ENCODE data around the gene LRMDA. TPM values are rescaled to one million over a fixed set of nuclear protein-coding genes. Genes with fewer than 3 reads are reported as not detected.

The LRMDA gene
- total RNA-seq, 1 donor from 2014 or later = 1.8 TPM

DNA sequence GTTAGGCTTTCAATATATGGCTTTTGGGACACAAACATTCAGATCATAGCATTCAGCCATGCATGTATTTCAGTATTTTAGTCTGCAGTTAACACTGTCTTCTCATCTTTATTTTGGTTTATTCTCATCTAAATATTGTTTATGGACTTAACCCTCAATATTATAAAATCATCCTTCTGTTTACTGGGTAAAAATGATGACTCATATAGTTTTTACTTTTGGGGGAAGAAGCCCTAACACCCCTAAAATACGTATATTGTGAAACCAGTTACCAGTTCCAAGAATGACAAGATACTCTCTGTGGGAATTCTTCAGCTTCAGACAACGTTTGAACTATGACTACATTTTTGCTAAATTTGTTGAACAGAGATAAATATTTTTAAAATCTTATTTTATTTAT, 505.4 kb downstream of the LRMDA start:
- no peak for ATAC-seq

- no peak for ATAC-seq
These were observed 506.4 kb downstream of the LRMDA start for GRCh38 chr10:75937823-75938222.

GRCh38 chr10:75938380-75939122, 507.1 kb downstream of the LRMDA start:
- no peak for ATAC-seq

- no peak for ATAC-seq
These were observed 508.1 kb downstream of the LRMDA start for GRCh38 chr10:75939541-75939940.

- ATAC-seq = no peak
These were observed 509.3 kb downstream of the LRMDA start for GRCh38 chr10:75940742-75941141.

DNA sequence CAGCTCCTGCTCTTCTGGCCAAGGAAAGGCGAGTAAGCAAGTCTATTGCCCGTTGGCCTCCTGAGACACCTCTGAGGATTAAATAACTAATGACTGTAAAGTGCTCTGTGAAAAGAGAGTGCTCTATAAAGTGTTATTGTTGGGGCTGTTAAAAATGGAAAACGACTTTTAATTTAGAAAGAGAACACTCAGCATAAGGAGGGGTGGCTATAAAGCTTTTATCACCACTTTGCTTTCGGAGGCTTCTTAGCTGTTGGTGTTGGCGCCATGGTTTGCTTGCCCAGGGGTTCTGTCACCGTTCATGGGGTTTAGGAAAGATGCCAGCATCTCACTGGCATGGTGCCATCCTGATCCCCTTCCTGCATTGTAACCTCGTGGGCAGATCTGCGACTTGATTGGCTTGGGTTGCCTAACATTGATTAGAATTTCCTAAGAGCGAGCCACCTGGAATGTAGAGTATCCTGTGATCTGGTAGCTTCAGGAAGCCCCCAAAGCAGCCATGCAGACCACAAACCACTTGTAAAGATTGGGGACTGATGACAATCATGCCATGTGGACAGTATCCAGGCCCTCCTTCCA, 509.9 kb downstream of the LRMDA start:
- ATAC-seq = no peak

GRCh38 chr10:75944061-75944460, 512.6 kb downstream of the LRMDA start:
- no peak for ATAC-seq

DNA sequence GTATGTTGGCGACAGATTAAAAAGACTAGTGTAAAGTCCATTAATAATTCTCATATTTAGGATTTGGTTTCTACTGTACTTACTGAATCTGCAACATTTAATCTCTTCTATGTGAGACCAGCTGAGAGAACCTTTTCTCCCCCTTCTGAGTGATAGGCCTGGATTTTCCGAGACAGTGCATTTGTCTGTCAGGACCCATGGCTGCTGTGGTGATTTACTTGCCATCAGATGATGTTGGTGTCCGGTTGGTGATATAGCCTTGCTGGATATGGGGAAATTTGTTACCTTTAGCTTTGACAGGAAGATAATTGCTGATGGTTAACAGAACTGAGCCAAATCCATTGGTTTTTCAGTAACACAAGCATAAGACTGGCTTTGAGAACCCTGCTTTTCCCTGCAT, 517.2 kb downstream of the LRMDA start:
- ATAC-seq = no peak

DNA sequence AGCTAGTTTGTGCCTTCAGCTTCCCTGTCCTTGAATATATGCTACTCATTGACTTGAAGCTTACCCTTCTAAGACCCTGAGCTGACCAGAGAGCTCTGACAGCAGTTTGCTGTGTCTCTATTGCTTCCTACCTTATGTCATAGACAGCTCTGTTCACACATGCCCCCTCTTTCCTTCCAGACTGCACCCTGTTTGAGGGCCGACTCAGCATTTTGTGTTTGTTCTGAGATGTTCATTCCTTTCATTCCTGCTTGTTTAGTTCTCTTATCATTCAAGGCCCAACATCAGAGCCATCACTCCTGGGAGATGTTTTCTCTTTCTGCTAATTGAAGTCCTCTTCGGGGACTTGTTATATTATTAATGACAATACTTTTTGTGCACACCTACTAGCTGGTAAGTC, 518.9 kb downstream of the LRMDA start:
- ATAC-seq = no peak

GRCh38 chr10:75950997-75951589, 519.7 kb downstream of the LRMDA start:
- no peak for ATAC-seq

DNA sequence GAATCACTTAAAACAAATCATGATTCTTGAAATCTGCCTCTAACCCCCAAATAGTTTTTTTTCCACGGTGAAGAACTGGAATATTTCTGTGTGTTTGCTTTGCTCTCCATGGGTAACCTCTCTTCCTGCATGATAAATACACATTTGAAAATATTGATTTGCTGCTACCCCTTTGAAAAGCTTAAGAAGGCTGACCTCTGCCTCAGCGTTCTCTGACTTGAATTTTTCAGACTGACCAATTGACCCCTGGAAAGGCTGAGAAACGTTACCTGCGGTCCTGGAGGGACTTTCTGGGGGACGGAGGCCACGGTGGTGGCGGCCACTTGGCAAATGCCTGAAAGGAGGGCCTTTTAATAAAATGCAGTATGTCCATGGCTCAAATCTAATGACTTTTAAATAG, 520.2 kb downstream of the LRMDA start:
- ATAC-seq = no peak

GRCh38 chr10:75952093-75952492, 520.7 kb downstream of the LRMDA start:
- ATAC-seq = no peak

DNA sequence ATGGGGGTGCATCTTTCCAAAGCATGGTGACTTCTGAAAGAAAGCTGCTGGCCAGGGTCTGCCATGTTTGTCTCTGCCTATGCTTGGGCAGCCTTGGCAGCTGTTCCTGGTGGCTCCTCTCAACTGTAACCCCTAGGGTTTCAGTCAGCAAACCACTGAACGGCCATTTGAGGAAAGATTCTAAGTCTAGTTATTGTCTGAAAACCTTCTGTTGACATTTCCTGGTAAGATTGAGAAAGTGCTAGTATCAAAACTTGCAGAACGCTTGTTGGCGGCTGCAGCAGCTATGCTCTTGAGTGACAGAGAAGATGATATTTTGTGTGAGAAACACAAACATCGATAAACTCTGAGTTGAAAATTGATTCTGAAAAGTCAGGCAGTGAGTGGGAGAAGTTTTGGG, 523.1 kb downstream of the LRMDA start:
- ATAC-seq = no peak

DNA sequence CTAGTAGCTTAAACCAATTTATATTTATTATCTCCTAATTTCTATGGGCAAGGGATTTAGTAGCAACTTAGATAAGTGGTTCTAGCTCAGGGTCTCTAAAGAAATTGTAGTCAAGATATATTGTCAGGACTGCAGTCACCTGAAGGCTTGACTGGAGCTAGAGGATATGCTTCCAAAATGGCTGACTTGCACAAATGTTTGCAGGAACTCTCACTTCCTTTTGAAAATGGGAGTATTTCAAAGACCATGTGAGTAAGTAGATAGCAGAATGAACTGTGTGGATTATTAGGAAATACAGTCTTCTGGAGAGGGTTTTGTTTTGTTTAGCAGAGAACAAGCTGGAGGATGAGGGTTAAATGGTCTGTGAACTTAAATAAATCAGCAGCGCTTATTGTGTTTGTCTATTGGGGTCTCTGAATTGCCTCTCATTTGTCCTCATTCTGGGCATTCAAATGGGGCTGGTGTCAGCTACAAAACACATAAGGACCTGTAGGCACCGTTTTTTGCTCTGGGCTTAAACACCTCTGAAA, 524.6 kb downstream of the LRMDA start:
- no peak for ATAC-seq

- ATAC-seq = no peak
These were observed 525.2 kb downstream of the LRMDA start for GRCh38 chr10:75956624-75957023.

GRCh38 chr10:75957314-75958120, 526.1 kb downstream of the LRMDA start:
- no peak for ATAC-seq

- ATAC-seq = peak; percentile 66
These were observed 527.8 kb downstream of the LRMDA start for GRCh38 chr10:75959209-75959608.

DNA sequence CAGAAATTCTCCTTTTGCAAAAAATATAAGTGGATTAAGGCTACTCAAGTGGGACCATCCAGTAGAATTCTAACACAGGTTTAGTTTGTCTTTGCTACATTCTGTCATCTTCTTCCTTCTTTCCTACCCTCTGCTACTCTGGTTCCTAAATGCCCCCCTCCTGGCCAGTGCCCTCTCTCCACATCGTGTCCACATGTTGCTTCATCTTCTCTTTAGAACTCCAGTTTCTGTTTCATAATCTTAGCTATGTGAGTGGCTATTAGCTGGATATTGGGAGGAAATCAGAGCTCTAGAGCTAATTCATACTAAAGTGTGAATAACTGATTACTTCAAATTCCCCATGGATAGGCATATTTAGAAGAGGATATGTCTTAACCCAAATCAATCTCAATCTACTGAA, 528.5 kb downstream of the LRMDA start:
- ATAC-seq = no peak

DNA sequence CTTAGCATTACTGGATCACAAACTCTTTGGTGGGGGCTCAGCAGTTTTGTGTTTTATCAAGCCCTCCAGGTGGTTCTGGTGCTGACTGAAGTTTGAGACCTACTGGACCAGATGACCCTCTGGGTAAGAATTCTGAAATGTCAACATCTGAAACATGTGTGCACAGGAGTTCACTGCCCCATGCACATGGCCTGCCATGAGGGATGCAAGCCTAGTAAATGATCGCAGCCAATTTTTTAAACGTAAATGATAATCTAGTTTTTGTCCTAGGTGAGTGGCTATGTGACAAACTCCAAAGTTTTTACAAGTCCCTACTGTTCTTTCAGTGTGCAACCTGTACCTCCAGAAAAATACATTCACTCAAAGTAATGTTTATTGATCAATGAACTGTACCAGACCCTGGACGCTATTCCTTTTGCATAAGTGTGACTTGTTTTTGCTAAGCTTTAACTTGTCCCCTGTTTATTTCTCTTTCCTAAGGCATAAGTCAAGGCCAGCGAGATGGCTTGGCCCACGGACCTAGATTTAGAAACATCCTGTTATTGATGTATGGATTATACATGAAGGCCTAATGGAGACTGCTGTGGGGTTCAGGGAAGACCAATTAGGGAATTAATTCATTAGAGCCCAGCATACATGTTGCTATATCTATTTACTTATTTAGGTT, 531.1 kb downstream of the LRMDA start:
- ATAC-seq = no peak

DNA sequence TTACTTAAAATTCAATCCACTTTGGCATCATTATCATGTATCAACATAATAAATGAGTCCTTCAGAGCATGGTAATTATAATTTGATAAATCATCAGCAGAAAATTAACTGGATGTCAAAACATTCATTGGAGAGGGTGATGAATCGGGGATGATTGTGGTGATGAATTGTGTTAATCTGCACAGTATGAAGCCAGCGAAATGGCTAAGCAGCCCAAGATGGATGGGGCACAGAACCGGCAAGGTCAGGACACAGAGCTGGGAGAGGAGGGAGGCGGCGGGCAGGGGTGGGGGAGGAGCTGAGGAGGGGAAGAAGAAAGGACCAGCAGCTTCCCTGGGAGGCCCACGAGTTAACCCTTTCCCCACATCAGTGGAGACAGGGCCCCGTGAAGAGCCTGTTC, 536.1 kb downstream of the LRMDA start:
- no peak for ATAC-seq

DNA sequence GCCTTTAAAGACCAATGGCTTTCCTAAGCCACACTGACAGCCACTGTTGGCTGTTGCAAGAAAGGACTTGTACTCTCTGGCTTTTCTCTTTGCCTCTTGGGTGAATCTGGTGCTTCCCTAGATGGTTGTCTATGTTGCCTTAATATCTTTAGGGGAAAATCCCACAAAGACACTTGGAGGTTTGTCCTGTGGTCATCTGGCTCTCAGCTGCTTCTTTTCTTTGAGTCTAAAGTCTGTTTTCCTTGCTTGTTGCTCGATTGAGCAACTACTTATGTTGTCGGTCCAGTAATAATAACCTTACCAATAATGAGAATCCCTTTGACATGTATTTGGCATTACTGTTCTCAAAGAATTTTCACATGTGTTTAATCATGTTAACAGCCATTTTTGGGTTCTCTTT, 537.6 kb downstream of the LRMDA start:
- ATAC-seq = no peak

DNA sequence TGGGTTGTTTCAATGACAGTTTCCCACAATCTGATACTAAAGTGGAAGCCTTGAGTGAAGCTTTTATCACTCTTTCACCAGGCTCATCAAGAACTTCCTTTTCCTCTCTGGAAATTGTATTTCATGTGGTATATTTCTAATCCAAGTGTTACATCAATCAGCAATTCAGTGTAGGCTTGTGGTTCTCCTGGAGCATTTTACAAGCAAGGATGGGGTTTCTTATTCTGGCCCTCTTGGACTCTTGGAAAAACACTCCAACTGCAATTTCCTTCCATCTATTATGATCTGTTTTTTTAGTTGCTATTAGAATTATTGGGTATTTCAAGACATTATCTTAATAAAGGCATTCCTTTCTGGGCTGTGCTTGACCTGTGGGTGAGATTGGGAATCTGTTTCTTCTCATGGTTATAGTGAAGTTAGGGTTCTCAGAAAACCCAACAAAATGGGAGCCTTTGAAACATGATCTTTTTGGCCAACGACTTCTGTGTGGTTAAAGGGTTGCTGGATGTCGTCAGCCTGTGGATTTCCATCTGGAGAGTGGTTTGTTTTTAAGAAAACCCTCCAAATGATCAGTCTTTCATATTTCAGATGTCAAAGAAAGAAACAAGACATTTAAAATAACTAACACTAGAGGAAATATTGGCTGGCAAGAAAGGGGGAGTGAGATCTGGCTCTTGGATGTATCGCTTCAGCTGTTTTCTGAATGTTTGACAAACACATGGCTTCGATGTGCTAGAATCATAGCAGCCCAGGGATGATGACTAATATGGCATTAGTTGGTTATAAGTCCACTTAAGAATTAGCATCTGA, 540.2 kb downstream of the LRMDA start:
- no peak for ATAC-seq

Data from esophagus mucosa (tissue), 1 donor.